ENCODE results near the gene BAK1.

DNA sequence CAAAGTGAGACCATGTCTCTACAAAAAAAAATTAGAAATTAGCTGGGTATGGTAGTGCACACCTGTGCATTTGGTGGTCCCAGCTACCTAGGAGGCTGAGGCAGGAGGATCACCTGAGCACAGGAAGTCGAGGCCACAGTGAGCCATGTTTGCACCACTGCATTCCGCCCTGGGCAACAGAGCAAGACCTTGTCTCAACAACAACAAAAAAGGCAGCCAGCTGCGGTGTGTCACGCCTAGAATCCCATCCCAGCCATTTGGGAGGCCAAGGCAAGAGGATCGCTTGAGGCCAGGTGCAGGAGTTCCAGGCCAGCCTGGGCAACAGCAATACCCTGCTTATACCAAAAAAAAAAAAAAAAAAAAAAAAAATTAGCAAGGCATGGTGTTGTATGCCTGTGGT lies 1.1 kb upstream of the BAK1 start:
- TF ChIP-seq EZH2 (IDR thresholded peaks at IDR 0.05; ENCODE audit: low read length, missing control alignments), result no peak
- no peak for TF ChIP-seq CTCF (conservative IDR thresholded peaks at IDR 0.05 in 1 of 2, IDR thresholded peaks at IDR 0.05 in 1 of 2; ENCODE audit: low read depth in 1 of 2, low read length in 2 of 2)
